Lung (tissue), 12 donors: ENCODE measurements around the gene PLA2G2A. TPM values are rescaled to one million over a fixed set of nuclear protein-coding genes. Genes with fewer than 3 reads are reported as not detected.

ENCODE experiments used
- ATAC-seq: fragments of 200-7000 bp; cut with Tn5 transposase; one replicate; pipeline ENCODE4 v1.9.1; 2020; ENCODE audit warnings: moderate number of reproducible peaks; ENCODE audit not compliant: insufficient read depth, low FRiP score
- DNase-seq, 3 donors: peaks; one replicate each; pipeline ENCODE4 v3.0.0-alpha.2; 2013 to 2017
- H3K27ac ChIP-seq, 2 donors: one replicate each; pipeline ENCODE4 v1.5.1; 2013; ENCODE audit warnings: mild to moderate bottlenecking in 2 of 2, moderate library complexity in 2 of 2, control low read depth in 1 of 2, inconsistent platforms in 1 of 2, low read depth in 1 of 2, low read length in 1 of 2
- H3K27me3 ChIP-seq, 3 donors: one replicate each; pipeline ENCODE4 v1.5.1; 2013; ENCODE audit warnings: low read length in 2 of 3; ENCODE audit not compliant: control insufficient read depth in 3 of 3, insufficient read depth in 3 of 3
- H3K36me3 ChIP-seq, 4 donors: one replicate each; pipeline ENCODE4 v1.5.1; 2013; ENCODE audit warnings: low read length in 4 of 4, mild to moderate bottlenecking in 1 of 4, moderate library complexity in 1 of 4; ENCODE audit not compliant: control insufficient read depth in 4 of 4, insufficient read depth in 4 of 4
- H3K4me1 ChIP-seq, 5 donors: one replicate each; pipeline ENCODE4 v1.5.1; 2013; ENCODE audit warnings: low read length in 5 of 5, mild to moderate bottlenecking in 2 of 5, moderate library complexity in 1 of 5; ENCODE audit not compliant: control insufficient read depth in 5 of 5, insufficient read depth in 5 of 5
- H3K4me3 ChIP-seq: one replicate; pipeline ENCODE4 v1.5.1; 2013; ENCODE audit warnings: mild to moderate bottlenecking, control low read depth, moderate library complexity
- H3K9ac ChIP-seq, 2 donors: one replicate each; pipeline ENCODE4 v1.5.1; 2013; ENCODE audit warnings: low read length in 2 of 2, control low read depth in 1 of 2; ENCODE audit not compliant: insufficient read depth in 1 of 2
- H3K9me3 ChIP-seq, 4 donors: one replicate each; pipeline ENCODE4 v1.5.1; 2013; ENCODE audit warnings: low read length in 3 of 4, mild to moderate bottlenecking in 1 of 4, moderate library complexity in 1 of 4; ENCODE audit not compliant: control insufficient read depth in 4 of 4, insufficient read depth in 3 of 4
- WGBS, 2 donors: extraction: QIAGEN DNeasy Blood & Tissue Kit; methylation state at CpG; one replicate each; pipeline ENCODE4 v1.1.7; 2013; 5-methylcytosine and 5-hydroxymethylcytosine counted together
- polyA plus RNA-seq, 2 donors: library from polyadenylated mRNA; stranded (reverse); fragments of 200-250 nt; gene quantifications; one replicate each; pipeline ENCODE4 v1.2.1, GENCODE V29; 2013
- total RNA-seq, 2 donors: library from RNA; depleted of rRNA in 1 of 2; stranded (reverse); fragments of >200 nt in 1 of 2; gene quantifications; one replicate each; pipeline ENCODE4 v1.2.1, GENCODE V29; 2014 to 2021
- TF ChIP-seq, protein P1 (sequence below): IDR thresholded peaks from 2 replicates; pipeline ENCODE4 v1.5.1; 2012; ENCODE audit warnings: mild to moderate bottlenecking; ENCODE audit errors: control extremely low read depth, extremely low read depth
- donor health status: control.
- donor health status: control.
- donor health status: Bipolar disorder and iron deficiency.
- donor health status: healthy.
- donor health status: DM: yes; HTN: yes; CAD: no.

PLA2G2A gene
- total and polyA plus RNA-seq, 4 donors = 1.8 to 168 (median 31.3) TPM

GRCh38 chr1:20017741-20018140 is 38.3 kb upstream of the PLA2G2A start:
- ATAC-seq = no peak
- Histone ChIP-seq H3K36me3 (no peaks in the 10 kb centered on the region), H3K9ac (no peak overlapping the region), H3K4me3 (no peak overlapping the region), H3K27ac (no peak overlapping the region), H3K27me3 (no peaks in the 10 kb centered on the region), H3K4me1 (no peaks in the 10 kb centered on the region), H3K9me3 (peaks cover 0 to 5% (median 3%) of the 10 kb centered on the region in 4 donors)
- WGBS, 2 donors = 88 to 91% methylated on average over 1 of the region's 1 CpG
- no peak for DNase-seq
- TF ChIP-seq, protein P1, sequence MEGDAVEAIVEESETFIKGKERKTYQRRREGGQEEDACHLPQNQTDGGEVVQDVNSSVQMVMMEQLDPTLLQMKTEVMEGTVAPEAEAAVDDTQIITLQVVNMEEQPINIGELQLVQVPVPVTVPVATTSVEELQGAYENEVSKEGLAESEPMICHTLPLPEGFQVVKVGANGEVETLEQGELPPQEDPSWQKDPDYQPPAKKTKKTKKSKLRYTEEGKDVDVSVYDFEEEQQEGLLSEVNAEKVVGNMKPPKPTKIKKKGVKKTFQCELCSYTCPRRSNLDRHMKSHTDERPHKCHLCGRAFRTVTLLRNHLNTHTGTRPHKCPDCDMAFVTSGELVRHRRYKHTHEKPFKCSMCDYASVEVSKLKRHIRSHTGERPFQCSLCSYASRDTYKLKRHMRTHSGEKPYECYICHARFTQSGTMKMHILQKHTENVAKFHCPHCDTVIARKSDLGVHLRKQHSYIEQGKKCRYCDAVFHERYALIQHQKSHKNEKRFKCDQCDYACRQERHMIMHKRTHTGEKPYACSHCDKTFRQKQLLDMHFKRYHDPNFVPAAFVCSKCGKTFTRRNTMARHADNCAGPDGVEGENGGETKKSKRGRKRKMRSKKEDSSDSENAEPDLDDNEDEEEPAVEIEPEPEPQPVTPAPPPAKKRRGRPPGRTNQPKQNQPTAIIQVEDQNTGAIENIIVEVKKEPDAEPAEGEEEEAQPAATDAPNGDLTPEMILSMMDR = no peak

- no peak overlapping the region for H3K4me3 ChIP-seq
- H3K36me3 ChIP-seq = no peaks in the 10 kb centered on the region
- H3K9me3 ChIP-seq = peaks cover 0 to 5% (median 2%) of the 10 kb centered on the region in 4 donors
- no peaks in the 10 kb centered on the region for H3K27me3 ChIP-seq
- H3K9ac ChIP-seq = no peak overlapping the region
- no peak for ATAC-seq
- H3K4me1 ChIP-seq = no peaks in the 10 kb centered on the region
- no peak overlapping the region for H3K27ac ChIP-seq
- DNase-seq = no peak
- 84 to 90% methylated on average over 2 of the region's 2 CpGs for WGBS, 2 donors
- TF ChIP-seq, protein P1 = no peak
Measured at GRCh38 chr1:20014153-20014552, 34.7 kb upstream of the PLA2G2A start.

- TF ChIP-seq, protein P1 = no peak
- H3K9me3 ChIP-seq = peaks cover 0 to 3% (median 1%) of the 10 kb centered on the region in 4 donors
- H3K27me3 ChIP-seq = no peaks in the 10 kb centered on the region
- H3K4me3 ChIP-seq = no peak overlapping the region
- H3K9ac ChIP-seq = no peak overlapping the region
- DNase-seq (no peak), ATAC-seq (no peak)
- WGBS, 2 donors = 85 to 94% methylated on average over 1 of the region's 1 CpG
- no peaks in the 10 kb centered on the region for H3K36me3 ChIP-seq
- no peak overlapping the region for H3K27ac ChIP-seq
- H3K4me1 ChIP-seq = no peaks in the 10 kb centered on the region
Measured at GRCh38 chr1:20010016-20010415, 30.6 kb upstream of the PLA2G2A start.

DNA sequence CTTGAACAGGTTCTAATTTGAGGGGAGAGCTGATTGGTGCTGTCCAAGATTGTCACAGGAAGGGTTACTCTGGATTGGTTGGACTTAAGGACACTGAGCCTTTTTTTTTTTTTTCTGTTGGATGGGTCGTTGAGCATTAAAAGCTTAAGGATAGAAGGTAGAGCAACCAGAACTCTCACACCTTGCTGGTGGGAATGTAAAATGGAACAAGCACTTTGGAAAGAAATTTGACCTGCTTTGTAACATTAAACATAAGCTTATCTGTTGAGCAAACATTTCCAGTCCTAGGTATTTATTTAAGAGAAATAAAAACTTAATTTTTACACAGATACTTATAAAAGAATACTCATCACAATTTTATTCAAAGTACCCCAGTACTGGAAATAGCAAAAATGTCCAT is 29.8 kb upstream of the PLA2G2A start:
- Histone ChIP-seq H3K9me3 (peaks cover 0 to 3% (median 1%) of the 10 kb centered on the region in 4 donors), H3K4me1 (no peaks in the 10 kb centered on the region), H3K9ac (no peak overlapping the region), H3K4me3 (no peak overlapping the region), H3K27ac (no peak overlapping the region), H3K27me3 (no peaks in the 10 kb centered on the region), H3K36me3 (no peaks in the 10 kb centered on the region)
- TF ChIP-seq, protein P1 = no peak
- ATAC-seq = no peak
- WGBS, 2 donors = 56 to 79% methylated on average over 1 of the region's 1 CpG
- DNase-seq = no peak
